ENCODE measurements around the gene ZBTB7C. TPM values are rescaled to one million over a fixed set of nuclear protein-coding genes. Genes with fewer than 3 reads are reported as not detected.
A peak's percentile ranks its signal among the peaks of the same experiment; 100 is the strongest.

ZBTB7C gene
- total RNA-seq, 2 experiments from 2014 or later = not detected

GRCh38 chr18:48022531-48023329, 386.5 kb downstream of the ZBTB7C start:
- no peaks in the 10 kb centered on the region for H3K36me3 Mint-ChIP-seq (ENCODE audit: low read depth)
- H3K4me3 Mint-ChIP-seq = no peak overlapping the region
- H3K4me1 Mint-ChIP-seq = peaks cover 3% of the 10 kb centered on the region
- no peak overlapping the region for H3K27ac Mint-ChIP-seq
- peaks cover 11% of the 10 kb centered on the region for H3K27me3 Mint-ChIP-seq
- ChIA-PET CTCF (interaction anchor here (0.6 to 1.6 kb wide), 5 partner anchors 13 to 343 kb away, joined by 3 to 6 read pairs (median 3); no protein-coding TSS in a partner anchor), POLR2A (no interaction called here)
- ATAC-seq = peak; percentile 76
- peak; percentile 16 for DNase-seq
- intact Hi-C loops (cut with DNase I, micrococcal nuclease) = loop anchor here (1.0 to 5.0 kb wide), 3 partner anchors 250 to 425 kb away; no protein-coding TSS in a partner anchor
- H3K9me3 Mint-ChIP-seq (ENCODE audit: low read depth) = no peaks in the 10 kb centered on the region

- DNase-seq = no peak
- H3K27me3 Mint-ChIP-seq = peaks cover 11% of the 10 kb centered on the region
- ATAC-seq = no peak
- CTCF ChIA-PET = interaction anchor here (0.8 to 1.6 kb wide), 3 partner anchors 12 to 248 kb away, joined by 3 read pairs; no protein-coding TSS in a partner anchor
- intact Hi-C loops (cut with DNase I, micrococcal nuclease) = loop anchor here (1.0 to 5.0 kb wide), 3 partner anchors 250 to 425 kb away; no protein-coding TSS in a partner anchor
- POLR2A ChIA-PET = no interaction called here
- H3K4me1 Mint-ChIP-seq = peaks cover 3% of the 10 kb centered on the region
- no peak overlapping the region for H3K4me3 Mint-ChIP-seq
- H3K9me3 Mint-ChIP-seq (ENCODE audit: low read depth) = no peaks in the 10 kb centered on the region
- H3K27ac Mint-ChIP-seq = no peak overlapping the region
- H3K36me3 Mint-ChIP-seq (ENCODE audit: low read depth) = no peaks in the 10 kb centered on the region
Measured at GRCh38 chr18:48022021-48022420, 387.2 kb downstream of the ZBTB7C start.

GRCh38 chr18:48021273-48021914, 387.8 kb downstream of the ZBTB7C start:
- ATAC-seq (peak; percentile 61), DNase-seq (no peak)
- Mint-ChIP-seq H3K36me3 (ENCODE audit: low read depth) (no peaks in the 10 kb centered on the region), H3K4me1 (peaks cover 3% of the 10 kb centered on the region), H3K27ac (no peak overlapping the region), H3K4me3 (no peak overlapping the region), H3K27me3 (peaks cover 11% of the 10 kb centered on the region), H3K9me3 (ENCODE audit: low read depth) (no peaks in the 10 kb centered on the region)
- intact Hi-C loops (cut with DNase I, micrococcal nuclease) = loop anchor here in 1 of 2 experiments (5.0 kb wide), 1 partner anchor 426 kb away; no protein-coding TSS in a partner anchor
- ChIA-PET POLR2A (no interaction called here), CTCF (interaction anchor here (0.8 to 1.6 kb wide), 3 partner anchors 12 to 247 kb away, joined by 3 read pairs; no protein-coding TSS in a partner anchor)

GRCh38 chr18:48020337-48021250, 388.6 kb downstream of the ZBTB7C start:
- H3K27me3 Mint-ChIP-seq = peaks cover 11% of the 10 kb centered on the region
- H3K36me3 Mint-ChIP-seq (ENCODE audit: low read depth) = no peaks in the 10 kb centered on the region
- ChIA-PET POLR2A (no interaction called here), CTCF (interaction anchor here (0.7 to 1.0 kb wide), 4 partner anchors 142 to 871 kb away, joined by 3 to 5 read pairs (median 4); no protein-coding TSS in a partner anchor)
- H3K4me3 Mint-ChIP-seq = no peak overlapping the region
- no peak overlapping the region for H3K27ac Mint-ChIP-seq
- H3K9me3 Mint-ChIP-seq (ENCODE audit: low read depth) = no peaks in the 10 kb centered on the region
- ATAC-seq = peak; percentile 14
- H3K4me1 Mint-ChIP-seq = peaks cover 3% of the 10 kb centered on the region
- intact Hi-C loops (cut with DNase I, micrococcal nuclease) = loop anchor here in 1 of 2 experiments (5.0 kb wide), 1 partner anchor 427 kb away; no protein-coding TSS in a partner anchor
- no peak for DNase-seq

DNA sequence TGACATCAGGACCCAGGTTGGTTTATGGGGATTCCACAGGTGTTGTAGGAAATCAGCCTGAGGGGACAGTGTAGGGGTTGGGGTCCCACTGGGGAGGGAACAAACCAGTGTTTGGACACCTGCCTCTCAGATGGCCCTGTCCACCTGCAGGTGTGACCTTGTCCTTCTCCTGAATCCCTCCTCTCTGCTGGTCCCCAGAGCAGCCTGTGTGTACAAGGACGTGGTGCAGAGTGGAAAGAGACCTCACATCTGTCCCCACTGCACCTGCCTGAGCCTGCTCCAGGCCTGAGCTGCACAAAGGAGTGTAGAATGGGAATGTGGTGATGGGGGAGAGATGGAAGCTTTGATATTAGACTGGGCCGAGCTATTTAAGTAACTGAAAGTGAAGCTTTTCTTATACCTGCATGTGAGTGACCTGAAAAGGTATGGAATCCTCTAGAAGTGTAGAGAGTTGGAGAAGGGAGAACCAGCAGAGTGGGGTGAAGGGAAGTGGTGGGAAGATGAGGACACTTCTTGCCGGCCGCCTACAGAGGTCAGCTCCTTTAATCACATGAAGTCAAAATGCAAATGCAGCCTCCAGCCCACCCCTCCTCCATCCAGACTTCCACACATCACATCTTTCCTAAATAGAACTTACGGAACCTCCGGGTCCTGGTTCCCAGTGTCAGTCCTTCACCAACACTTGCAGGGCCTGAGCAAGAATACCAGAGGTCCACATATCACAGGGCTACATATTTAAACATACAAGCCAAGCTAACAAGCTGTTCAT, 389.4 kb downstream of the ZBTB7C start:
- no peak for DNase-seq
- H3K4me3 Mint-ChIP-seq = no peak overlapping the region
- ChIA-PET CTCF (interaction anchor here (0.5 to 1.0 kb wide), 6 partner anchors 143 to 870 kb away, joined by 3 to 5 read pairs (median 4); no protein-coding TSS in a partner anchor), POLR2A (no interaction called here)
- peaks cover 12% of the 10 kb centered on the region for H3K27me3 Mint-ChIP-seq
- H3K9me3 Mint-ChIP-seq (ENCODE audit: low read depth) = peaks cover 2% of the 10 kb centered on the region
- H3K36me3 Mint-ChIP-seq (ENCODE audit: low read depth) = no peaks in the 10 kb centered on the region
- no peak for ATAC-seq
- intact Hi-C loops (cut with DNase I, micrococcal nuclease) = loop anchor here in 1 of 2 experiments (5.0 kb wide), 1 partner anchor 428 kb away; no protein-coding TSS in a partner anchor
- H3K4me1 Mint-ChIP-seq = peaks cover 3% of the 10 kb centered on the region
- H3K27ac Mint-ChIP-seq = no peak overlapping the region

DNA sequence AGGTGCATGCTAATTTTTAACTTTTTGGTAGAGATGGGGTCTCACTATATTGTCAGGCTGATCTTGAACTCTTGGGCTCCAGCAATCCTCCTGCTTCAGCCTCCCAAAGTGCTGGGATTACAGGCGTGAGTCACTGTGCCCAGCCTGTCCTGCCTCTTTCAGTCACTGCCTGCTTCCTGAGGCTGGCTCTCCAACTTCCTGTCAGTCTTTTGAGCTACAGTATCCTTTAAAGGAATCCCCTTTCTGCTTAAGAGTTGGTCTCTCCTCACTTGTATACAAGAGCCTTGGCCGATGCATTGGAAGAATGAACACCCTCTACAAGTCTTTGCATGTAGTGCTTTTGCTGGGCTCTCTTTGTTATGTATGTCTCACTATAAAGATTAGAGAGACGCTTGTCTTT, 390.3 kb downstream of the ZBTB7C start:
- intact Hi-C loops (cut with DNase I, micrococcal nuclease) = no loop called here
- Mint-ChIP-seq H3K9me3 (ENCODE audit: low read depth) (peaks cover 7% of the 10 kb centered on the region), H3K27ac (no peak overlapping the region), H3K27me3 (peaks cover 18% of the 10 kb centered on the region), H3K4me3 (no peak overlapping the region), H3K36me3 (ENCODE audit: low read depth) (no peaks in the 10 kb centered on the region), H3K4me1 (peaks cover 3% of the 10 kb centered on the region)
- POLR2A ChIA-PET = no interaction called here
- ATAC-seq (no peak), DNase-seq (no peak)
- CTCF ChIA-PET = no interaction called here

- Mint-ChIP-seq H3K4me1 (peaks cover 3% of the 10 kb centered on the region), H3K36me3 (ENCODE audit: low read depth) (no peaks in the 10 kb centered on the region), H3K9me3 (ENCODE audit: low read depth) (peaks cover 8% of the 10 kb centered on the region), H3K27ac (no peak overlapping the region), H3K27me3 (peaks cover 20% of the 10 kb centered on the region), H3K4me3 (no peak overlapping the region)
- ATAC-seq = no peak
- no peak for DNase-seq
- ChIA-PET POLR2A (no interaction called here), CTCF (no interaction called here)
- intact Hi-C loops (cut with DNase I, micrococcal nuclease) = no loop called here
Measured at GRCh38 chr18:48017635-48018034, 391.5 kb downstream of the ZBTB7C start.

DNA sequence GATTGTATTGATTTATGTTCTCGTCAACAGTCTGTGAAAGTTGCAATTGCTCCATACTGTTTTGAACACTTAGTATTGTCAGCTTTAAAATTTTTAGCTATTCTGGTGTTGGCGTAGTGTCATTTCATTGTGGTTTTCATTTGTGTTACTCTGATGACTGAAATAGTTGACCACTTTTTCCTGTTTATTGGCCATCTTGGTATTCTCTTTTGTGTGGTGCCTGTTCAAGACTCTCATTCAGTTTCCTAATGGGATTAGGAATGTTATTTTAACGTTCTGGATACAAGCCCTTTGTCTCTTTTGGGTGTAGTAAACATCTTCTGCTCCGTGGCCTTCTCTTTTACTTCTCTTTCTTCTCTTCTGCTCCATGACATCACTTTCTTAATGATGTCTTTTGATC, 396.0 kb downstream of the ZBTB7C start:
- H3K27me3 Mint-ChIP-seq = peaks cover 34% of the 10 kb centered on the region
- H3K36me3 Mint-ChIP-seq (ENCODE audit: low read depth) = no peaks in the 10 kb centered on the region
- no peaks in the 10 kb centered on the region for H3K4me1 Mint-ChIP-seq
- ATAC-seq (no peak), DNase-seq (no peak)
- POLR2A ChIA-PET = no interaction called here
- no peak overlapping the region for H3K4me3 Mint-ChIP-seq
- intact Hi-C loops (cut with DNase I, micrococcal nuclease) = no loop called here
- H3K27ac Mint-ChIP-seq = no peak overlapping the region
- CTCF ChIA-PET = interaction anchor here (0.7 to 2.4 kb wide), 2 partner anchors 15 to 237 kb away, joined by 3 to 10 read pairs; no protein-coding TSS in a partner anchor
- H3K9me3 Mint-ChIP-seq (ENCODE audit: low read depth) = peaks cover 8% of the 10 kb centered on the region

- ATAC-seq (no peak), DNase-seq (no peak)
- Mint-ChIP-seq H3K4me1 (peaks cover 2% of the 10 kb centered on the region), H3K27ac (no peak overlapping the region), H3K9me3 (ENCODE audit: low read depth) (peaks cover 8% of the 10 kb centered on the region), H3K27me3 (peaks cover 35% of the 10 kb centered on the region), H3K36me3 (ENCODE audit: low read depth) (no peaks in the 10 kb centered on the region), H3K4me3 (no peak overlapping the region)
- ChIA-PET POLR2A (no interaction called here), CTCF (interaction anchor here (1.6 to 2.4 kb wide), 2 partner anchors 14 to 240 kb away, joined by 3 to 10 read pairs; no protein-coding TSS in a partner anchor)
- intact Hi-C loops (cut with DNase I, micrococcal nuclease) = no loop called here
Measured at GRCh38 chr18:48011926-48012465, 397.2 kb downstream of the ZBTB7C start.

DNA sequence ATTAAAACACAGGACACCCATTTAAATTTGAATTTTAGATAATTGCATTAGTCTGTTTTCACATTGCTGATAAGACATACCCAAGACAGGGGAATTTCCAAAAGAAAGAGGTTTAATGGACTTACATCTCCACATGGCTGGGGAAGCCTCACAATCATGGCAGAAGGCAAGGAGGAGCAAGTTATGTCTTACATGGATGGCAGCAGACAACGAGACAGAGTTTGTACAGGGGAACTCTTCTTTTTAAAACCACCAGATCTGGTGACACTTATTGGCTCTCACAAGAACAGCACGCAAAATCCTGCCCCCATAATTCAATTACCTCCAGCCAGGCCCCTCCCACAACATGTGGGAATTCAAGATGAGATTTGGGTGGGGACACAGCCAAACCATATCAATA, 398.9 kb downstream of the ZBTB7C start:
- DNase-seq (no peak), ATAC-seq (no peak)
- intact Hi-C loops (cut with DNase I, micrococcal nuclease) = no loop called here
- ChIA-PET CTCF (interaction anchor here (0.9 to 1.6 kb wide), 2 partner anchors 12 to 238 kb away, joined by 3 read pairs; no protein-coding TSS in a partner anchor), POLR2A (no interaction called here)
- H3K4me3 Mint-ChIP-seq = no peak overlapping the region
- H3K27me3 Mint-ChIP-seq = peaks cover 36% of the 10 kb centered on the region
- no peaks in the 10 kb centered on the region for H3K36me3 Mint-ChIP-seq (ENCODE audit: low read depth)
- H3K27ac Mint-ChIP-seq = no peak overlapping the region
- peaks cover 8% of the 10 kb centered on the region for H3K9me3 Mint-ChIP-seq (ENCODE audit: low read depth)
- H3K4me1 Mint-ChIP-seq = peaks cover 2% of the 10 kb centered on the region

All from activated CD4-positive, alpha-beta T cell treated with anti-CD3 and anti-CD28 coated beads for 36 hours (primary cell).